Measurements from ENCODE around the gene TBX1. TPM values are rescaled to one million over a fixed set of nuclear protein-coding genes. Genes with fewer than 3 reads are reported as not detected.

The TBX1 gene
- total RNA-seq, 1 experiment from 2014 or later: 0.74 TPM

GRCh38 chr22:19742160-19743066 is 18.2 kb upstream of the TBX1 start:
- H3K79me2 ChIP-seq (ENCODE audit: low read depth): no peaks in the 10 kb centered on the region
- intact Hi-C loops (cut with micrococcal nuclease; ENCODE audit: unreplicated experiment): no loop called here
- H3K9me2 ChIP-seq (ENCODE audit: insufficient read depth): no peaks in the 10 kb centered on the region
- no peaks in the 10 kb centered on the region for H4K20me1 ChIP-seq (ENCODE audit: insufficient read depth)
- H3K36me3 ChIP-seq (ENCODE audit: low read depth): no peaks in the 10 kb centered on the region
- no TSS peak for BruUV-seq (replicated peaks)
- no peaks in the 10 kb centered on the region for H3F3A ChIP-seq (ENCODE audit: insufficient read depth, low read depth)
- POLR2A ChIA-PET (ENCODE audit: unreplicated experiment): no interaction called here
- no peak overlapping the region for H3K4me2 ChIP-seq
- DNase-seq: no peak
- CTCF ChIA-PET: interaction anchor here (1.0 kb wide), 1 partner anchor 168 kb away, joined by 3 read pairs; no protein-coding TSS in a partner anchor
- no peaks in the 10 kb centered on the region for H3K9me3 ChIP-seq (ENCODE audit: insufficient read depth, low read depth)
- no peak overlapping the region for H3K27ac ChIP-seq
- H3K4me3 ChIP-seq: no peak overlapping the region
- H3K4me1 ChIP-seq (replicated peaks; ENCODE audit: insufficient read depth): no peaks in the 10 kb centered on the region
- H2AFZ ChIP-seq: no peak overlapping the region
- no peak for TF ChIP-seq EZH2 (IDR thresholded peaks at IDR 0.05; ENCODE audit: low read depth)
- no peak for TF ChIP-seq CTCF (conservative IDR thresholded peaks at IDR 0.05)
- H3K27me3 ChIP-seq (ENCODE audit: insufficient read depth, low read depth): no peaks in the 10 kb centered on the region

DNA sequence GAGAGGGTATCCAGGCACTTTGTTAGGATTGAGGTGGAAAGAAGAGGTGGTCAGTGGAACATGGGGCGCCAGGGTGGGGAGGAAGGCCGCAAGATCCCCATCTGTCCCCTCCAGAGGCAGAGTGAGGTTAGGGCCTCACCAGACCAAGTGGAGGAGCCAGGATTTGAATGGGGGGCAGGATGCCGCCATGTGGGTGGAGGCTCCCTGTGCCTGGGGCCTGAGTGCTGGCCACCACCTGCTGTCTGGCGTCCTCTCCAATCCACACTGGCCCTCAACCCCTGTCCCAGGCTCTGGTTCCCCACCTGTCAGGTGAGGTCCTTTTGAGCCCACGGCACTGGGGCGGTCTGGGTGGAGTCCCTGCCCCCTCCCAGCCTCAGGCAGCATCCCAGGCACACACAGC is 17.5 kb upstream of the TBX1 start:
- BruUV-seq (replicated peaks): no TSS peak
- CTCF ChIA-PET: no interaction called here
- no peaks in the 10 kb centered on the region for H4K20me1 ChIP-seq (ENCODE audit: insufficient read depth)
- no peak for DNase-seq
- H3K27me3 ChIP-seq (ENCODE audit: insufficient read depth, low read depth): no peaks in the 10 kb centered on the region
- H3K9me3 ChIP-seq (ENCODE audit: insufficient read depth, low read depth): no peaks in the 10 kb centered on the region
- intact Hi-C loops (cut with micrococcal nuclease; ENCODE audit: unreplicated experiment): no loop called here
- H2AFZ ChIP-seq: no peak overlapping the region
- no peaks in the 10 kb centered on the region for H3K4me1 ChIP-seq (replicated peaks; ENCODE audit: insufficient read depth)
- no peak overlapping the region for H3K4me2 ChIP-seq
- no peaks in the 10 kb centered on the region for H3K36me3 ChIP-seq (ENCODE audit: low read depth)
- TF ChIP-seq CTCF (conservative IDR thresholded peaks at IDR 0.05) (no peak), EZH2 (IDR thresholded peaks at IDR 0.05; ENCODE audit: low read depth) (no peak)
- POLR2A ChIA-PET (ENCODE audit: unreplicated experiment): interaction anchor here (0.6 kb wide), 1 partner anchor 211 kb away, joined by 4 read pairs; no protein-coding TSS in a partner anchor
- no peaks in the 10 kb centered on the region for H3K9me2 ChIP-seq (ENCODE audit: insufficient read depth)
- H3K4me3 ChIP-seq: no peak overlapping the region
- no peaks in the 10 kb centered on the region for H3F3A ChIP-seq (ENCODE audit: insufficient read depth, low read depth)
- no peak overlapping the region for H3K27ac ChIP-seq
- no peaks in the 10 kb centered on the region for H3K79me2 ChIP-seq (ENCODE audit: low read depth)

- no peaks in the 10 kb centered on the region for H3K4me1 ChIP-seq (replicated peaks; ENCODE audit: insufficient read depth)
- TF ChIP-seq EZH2 (IDR thresholded peaks at IDR 0.05; ENCODE audit: low read depth) (no peak), CTCF (conservative IDR thresholded peaks at IDR 0.05) (no peak)
- no peaks in the 10 kb centered on the region for H3K79me2 ChIP-seq (ENCODE audit: low read depth)
- H3K27ac ChIP-seq: no peak overlapping the region
- no peaks in the 10 kb centered on the region for H3K9me3 ChIP-seq (ENCODE audit: insufficient read depth, low read depth)
- H2AFZ ChIP-seq: no peak overlapping the region
- H3K36me3 ChIP-seq (ENCODE audit: low read depth): no peaks in the 10 kb centered on the region
- H3K9me2 ChIP-seq (ENCODE audit: insufficient read depth): no peaks in the 10 kb centered on the region
- H3K4me3 ChIP-seq: no peak overlapping the region
- no TSS peak for BruUV-seq (replicated peaks)
- POLR2A ChIA-PET (ENCODE audit: unreplicated experiment): interaction anchor here (0.6 kb wide), 1 partner anchor 210 kb away, joined by 4 read pairs; no protein-coding TSS in a partner anchor
- DNase-seq: no peak
- H3F3A ChIP-seq (ENCODE audit: insufficient read depth, low read depth): no peaks in the 10 kb centered on the region
- no peaks in the 10 kb centered on the region for H3K27me3 ChIP-seq (ENCODE audit: insufficient read depth, low read depth)
- no peak overlapping the region for H3K4me2 ChIP-seq
- CTCF ChIA-PET: no interaction called here
- H4K20me1 ChIP-seq (ENCODE audit: insufficient read depth): no peaks in the 10 kb centered on the region
- intact Hi-C loops (cut with micrococcal nuclease; ENCODE audit: unreplicated experiment): no loop called here
Measured at GRCh38 chr22:19743651-19744050, 16.9 kb upstream of the TBX1 start.
